Measurements from ENCODE around the gene PLEK2.
"Not testable (repeated sequence)": the region's sequence is repeated elsewhere in the genome, so short reads cannot be mapped to it uniquely, and the experiment has no call there.

Gene PLEK2

DNA sequence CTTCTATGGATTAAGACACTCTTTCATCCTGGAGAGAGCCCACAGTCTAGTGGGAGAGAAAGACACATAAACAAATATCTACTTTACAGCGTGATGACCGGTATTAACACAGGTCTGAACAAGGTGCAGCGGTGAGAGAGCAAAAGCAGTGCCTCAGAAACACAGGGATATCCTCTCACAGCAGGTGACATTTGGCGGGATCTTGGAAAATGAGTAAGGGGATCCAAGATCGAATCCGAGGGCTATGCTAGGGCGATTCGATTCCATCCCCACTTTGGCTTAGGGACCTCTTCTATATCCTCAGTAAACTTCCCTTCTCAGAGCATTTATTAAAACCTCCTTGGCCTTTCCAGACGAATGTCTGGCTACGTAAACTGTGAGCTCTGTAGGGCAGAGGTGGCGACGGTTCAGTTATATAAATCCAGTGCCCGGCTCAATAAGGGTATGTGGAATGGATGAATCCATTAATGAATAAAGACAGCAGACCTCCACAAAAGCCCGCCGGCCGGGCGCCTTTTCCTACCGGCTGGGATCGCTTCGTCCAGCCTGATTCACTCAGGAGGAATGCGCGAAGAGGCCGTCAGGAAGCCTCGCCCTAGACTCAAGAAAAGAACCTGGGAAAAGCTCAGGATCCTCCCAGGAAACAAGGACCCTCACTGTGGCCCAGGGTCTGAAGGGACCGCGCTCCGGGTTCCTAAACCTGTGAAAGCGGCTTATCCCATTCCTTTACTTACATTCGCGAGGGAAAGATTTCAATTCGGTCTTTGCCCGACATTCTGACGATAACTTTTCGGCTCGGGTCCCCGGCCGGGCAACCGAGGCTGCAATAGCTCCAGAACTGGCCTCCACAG, 52.8 kb downstream of the PLEK2 start:
- DNase-seq = no peak

- no peak for DNase-seq
Observed at GRCh38 chr14:67357969-67358354, 54.0 kb downstream of the PLEK2 start.

DNA sequence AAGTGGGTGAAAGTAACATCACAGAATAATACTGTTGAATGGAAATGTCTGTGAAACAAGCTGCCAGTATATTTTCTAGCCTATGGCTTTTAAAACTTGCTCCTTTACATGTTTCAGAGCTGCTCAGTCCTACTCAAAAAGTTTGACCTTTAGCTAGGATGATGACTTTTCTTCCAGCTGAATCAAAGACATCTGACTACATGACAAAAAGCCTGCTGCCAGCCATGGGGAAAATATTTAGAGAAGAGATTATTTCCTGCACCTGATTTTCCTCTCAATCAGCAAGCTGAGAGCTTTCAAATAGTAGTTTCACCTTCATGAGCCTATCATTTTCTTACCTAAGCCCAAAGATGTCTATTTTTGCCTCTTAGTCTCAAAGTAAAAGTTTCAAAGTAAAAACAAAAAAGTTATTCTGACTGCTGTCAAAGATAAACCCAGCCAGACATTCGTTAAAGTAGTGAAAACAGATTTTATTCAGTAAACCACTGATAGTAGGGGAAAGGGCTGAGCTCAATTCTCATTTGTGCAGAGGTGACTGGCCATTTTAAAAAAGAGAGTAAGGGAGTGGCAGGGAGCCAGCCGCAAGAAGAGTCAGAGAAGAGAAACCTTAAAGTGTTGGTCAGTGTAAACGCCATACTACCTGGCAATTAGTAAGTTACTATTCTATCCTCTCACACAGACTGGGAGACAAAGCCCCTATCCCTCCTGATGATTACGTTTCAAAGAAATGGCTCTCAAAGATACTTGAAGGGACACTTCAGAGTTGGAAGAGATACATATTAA, 54.6 kb downstream of the PLEK2 start:
- no peak for DNase-seq

GRCh38 chr14:67352055-67352454, 59.9 kb downstream of the PLEK2 start:
- DNase-seq = no peak

DNA sequence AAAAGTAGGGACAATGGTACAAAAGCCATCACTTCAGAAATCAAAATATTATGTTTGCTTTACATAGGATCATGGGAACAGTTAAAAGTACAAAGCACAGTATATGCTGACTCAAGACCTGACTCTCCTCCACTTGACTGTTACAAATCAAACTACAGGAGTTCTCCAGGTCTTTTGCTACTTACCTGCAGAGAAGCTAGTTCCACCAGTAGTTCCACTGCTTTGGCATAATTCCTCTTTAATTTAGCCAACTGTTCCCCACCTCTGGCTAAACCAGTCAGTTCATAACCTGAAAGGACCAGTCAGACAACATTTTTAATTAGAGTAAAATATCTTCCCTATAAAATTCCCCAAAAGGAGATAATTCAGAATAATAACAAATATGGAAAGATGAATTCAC, 66.4 kb downstream of the PLEK2 start:
- DNase-seq = no peak

DNA sequence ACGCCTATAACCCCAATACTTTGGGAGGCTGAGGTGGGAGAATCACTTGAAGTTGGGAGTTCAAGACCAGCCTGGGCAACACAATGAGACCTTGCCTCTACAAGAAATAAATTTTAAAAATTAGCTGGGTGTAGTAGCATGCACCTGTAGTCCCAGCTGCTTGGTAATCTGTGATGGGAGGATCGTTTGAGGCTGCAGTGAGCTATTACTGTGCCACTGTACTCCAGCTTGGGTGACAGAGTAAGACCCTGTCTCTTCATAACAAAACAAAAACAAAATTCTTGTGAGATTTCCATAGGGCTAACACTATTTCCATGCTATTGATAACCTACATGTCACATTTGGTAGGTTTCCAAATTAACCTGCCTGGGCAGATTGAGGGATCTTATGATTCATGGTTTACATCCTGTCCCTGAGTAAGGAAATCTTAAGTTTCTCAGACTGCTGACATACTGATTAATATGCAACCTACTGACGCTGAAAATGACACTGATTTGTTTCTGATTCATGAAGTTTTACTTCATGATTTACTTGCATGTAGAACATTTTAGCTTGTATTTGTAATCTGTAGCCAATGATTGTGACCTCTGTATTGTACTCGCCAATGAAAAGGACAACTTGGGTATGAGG, 68.2 kb downstream of the PLEK2 start:
- no peak for DNase-seq

- not testable (repeated sequence) for DNase-seq
Observed at GRCh38 chr14:67341231-67341630, 70.7 kb downstream of the PLEK2 start.

Data from right hindlimb (tissue), 1 donor.